Neural progenitor cell (in vitro differentiated cells): ENCODE measurements around the gene WDR5.

Experiments used
- EZH2 ChIP-seq: fragments of 200-600 bp; sonication (generic); IDR thresholded peaks from 2 replicates; pipeline ENCODE4 v1.6.1; 2017; ENCODE audit warnings: antibody characterized with exemption, mild to moderate bottlenecking, moderate library complexity
- TF ChIP-seq, protein P1 (sequence below): fragments of 200-600 bp; sonication (generic); IDR thresholded peaks from 2 replicates; pipeline ENCODE4 v1.5.1; 2017; ENCODE audit warnings: antibody characterized with exemption, mild to moderate bottlenecking

DNA sequence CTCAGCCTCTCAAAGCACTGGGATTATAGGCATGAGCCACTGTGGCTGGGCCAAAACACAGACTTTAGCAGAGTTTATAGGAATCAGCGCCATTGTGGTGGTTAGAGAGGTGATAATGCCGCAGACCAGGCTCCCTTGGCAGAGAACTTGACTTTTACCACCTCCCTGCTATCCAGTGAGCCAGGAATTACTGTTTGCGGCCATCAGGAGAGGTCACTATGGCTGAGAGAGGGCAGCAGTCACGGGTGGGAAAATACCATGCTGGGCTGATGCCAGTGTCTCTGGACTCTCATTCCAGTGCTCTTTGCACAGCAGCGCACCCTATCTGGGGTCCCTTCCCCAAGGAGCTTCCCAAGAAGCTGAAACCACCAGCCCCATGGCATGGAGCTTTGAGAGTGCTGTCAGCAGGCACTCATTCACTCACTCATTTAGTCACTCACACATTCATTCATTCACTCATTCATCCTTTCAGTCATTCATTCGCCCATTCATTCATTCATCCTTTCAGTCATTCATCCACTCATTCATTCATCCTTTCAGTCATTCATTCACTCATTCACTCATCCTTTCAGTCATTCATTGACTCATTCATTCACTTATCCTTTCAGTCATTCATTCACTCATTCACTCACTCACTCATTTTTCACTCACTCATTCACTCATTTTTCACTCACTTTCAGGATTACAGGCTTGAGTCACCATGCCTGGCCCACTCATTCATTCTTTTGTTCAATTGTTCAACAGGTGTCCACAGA, 55.8 kb downstream of the WDR5 start:
- TF ChIP-seq, protein P1, sequence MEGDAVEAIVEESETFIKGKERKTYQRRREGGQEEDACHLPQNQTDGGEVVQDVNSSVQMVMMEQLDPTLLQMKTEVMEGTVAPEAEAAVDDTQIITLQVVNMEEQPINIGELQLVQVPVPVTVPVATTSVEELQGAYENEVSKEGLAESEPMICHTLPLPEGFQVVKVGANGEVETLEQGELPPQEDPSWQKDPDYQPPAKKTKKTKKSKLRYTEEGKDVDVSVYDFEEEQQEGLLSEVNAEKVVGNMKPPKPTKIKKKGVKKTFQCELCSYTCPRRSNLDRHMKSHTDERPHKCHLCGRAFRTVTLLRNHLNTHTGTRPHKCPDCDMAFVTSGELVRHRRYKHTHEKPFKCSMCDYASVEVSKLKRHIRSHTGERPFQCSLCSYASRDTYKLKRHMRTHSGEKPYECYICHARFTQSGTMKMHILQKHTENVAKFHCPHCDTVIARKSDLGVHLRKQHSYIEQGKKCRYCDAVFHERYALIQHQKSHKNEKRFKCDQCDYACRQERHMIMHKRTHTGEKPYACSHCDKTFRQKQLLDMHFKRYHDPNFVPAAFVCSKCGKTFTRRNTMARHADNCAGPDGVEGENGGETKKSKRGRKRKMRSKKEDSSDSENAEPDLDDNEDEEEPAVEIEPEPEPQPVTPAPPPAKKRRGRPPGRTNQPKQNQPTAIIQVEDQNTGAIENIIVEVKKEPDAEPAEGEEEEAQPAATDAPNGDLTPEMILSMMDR, result no peak
- no peak for TF ChIP-seq EZH2
